ENCODE data around the gene FHIP1A.
"Not testable (repeated sequence)": the region's sequence is repeated elsewhere in the genome, so short reads cannot be mapped to it uniquely, and the experiment has no call there.

FHIP1A gene

GRCh38 chr4:151408630-151409469 lies at the start of gene FHIP1A:
Gene FHIP1A, plus strand, starts transcription at chr4:151409176. Its CDS starts 157,084 bp downstream, at chr4:151566260.
- DNase-seq: peak; percentile 63

GRCh38 chr4:151359576-151359975 lies 49.4 kb upstream of the FHIP1A start:
- DNase-seq: peak; percentile 22

GRCh38 chr4:151361126-151361525 lies 47.9 kb upstream of the FHIP1A start:
- no peak for DNase-seq

- DNase-seq: no peak
Measured at GRCh38 chr4:151361966-151362365, 47.0 kb upstream of the FHIP1A start.

GRCh38 chr4:151362404-151363164 lies 46.4 kb upstream of the FHIP1A start:
- peak; percentile 86 for DNase-seq

GRCh38 chr4:151376540-151376939 lies 32.4 kb upstream of the FHIP1A start:
- DNase-seq: no peak

GRCh38 chr4:151389311-151389710 lies 19.7 kb upstream of the FHIP1A start:
- no peak for DNase-seq

GRCh38 chr4:151389799-151390198 lies 19.2 kb upstream of the FHIP1A start:
- DNase-seq: not testable (repeated sequence)

GRCh38 chr4:151395873-151396272 lies 13.1 kb upstream of the FHIP1A start:
- no peak for DNase-seq

GRCh38 chr4:151400343-151400742 lies 8.6 kb upstream of the FHIP1A start:
- DNase-seq: no peak

- no peak for DNase-seq
Measured at GRCh38 chr4:151401739-151402138, 7.2 kb upstream of the FHIP1A start.

- DNase-seq: no peak
Measured at GRCh38 chr4:151402145-151402865, 6.7 kb upstream of the FHIP1A start.

GRCh38 chr4:151403656-151404055 lies 5.3 kb upstream of the FHIP1A start:
- no peak for DNase-seq

- not testable (repeated sequence) for DNase-seq
Measured at GRCh38 chr4:151404802-151405201, 4.2 kb upstream of the FHIP1A start.

- DNase-seq: no peak
Measured at GRCh38 chr4:151407018-151407417, 2.0 kb upstream of the FHIP1A start.

GRCh38 chr4:151407466-151408379 lies 1.3 kb upstream of the FHIP1A start:
- no peak for DNase-seq

- no peak for DNase-seq
Measured at GRCh38 chr4:151408380-151408629, 671 bp upstream of the FHIP1A start.

GRCh38 chr4:151409470-151410313 lies 716 bp downstream of the FHIP1A start:
- no peak for DNase-seq

GRCh38 chr4:151415978-151416377 lies 7.0 kb downstream of the FHIP1A start:
- DNase-seq: no peak

- no peak for DNase-seq
Measured at GRCh38 chr4:151417164-151417571, 8.2 kb downstream of the FHIP1A start.

GRCh38 chr4:151417766-151418376 lies 8.9 kb downstream of the FHIP1A start:
- no peak for DNase-seq

Measured in NCI-H1092 treated with DMSO at 0.1 percent for 48 hours (cell line).